CD4-positive, alpha-beta T cell treated with Interleukin-4 for 1 hour (primary cell): ENCODE results near the gene DISC1.
"Not testable (repeated sequence)": the region's sequence is repeated elsewhere in the genome, so short reads cannot be mapped to it uniquely, and the experiment has no call there.

Experiments
- DNase-seq, 2 donors: peaks; one replicate each; pipeline ENCODE4 v3.0.0-alpha.2; 2020 to 2022

DISC1 gene

GRCh38 chr1:231626535-231626950 lies at the start of gene DISC1:
Gene DISC1 (plus strand): TSS chr1:231626790. CDS start chr1:231626868, 78 bp downstream.
- DNase-seq = peak; percentile 74 to 79

DNA sequence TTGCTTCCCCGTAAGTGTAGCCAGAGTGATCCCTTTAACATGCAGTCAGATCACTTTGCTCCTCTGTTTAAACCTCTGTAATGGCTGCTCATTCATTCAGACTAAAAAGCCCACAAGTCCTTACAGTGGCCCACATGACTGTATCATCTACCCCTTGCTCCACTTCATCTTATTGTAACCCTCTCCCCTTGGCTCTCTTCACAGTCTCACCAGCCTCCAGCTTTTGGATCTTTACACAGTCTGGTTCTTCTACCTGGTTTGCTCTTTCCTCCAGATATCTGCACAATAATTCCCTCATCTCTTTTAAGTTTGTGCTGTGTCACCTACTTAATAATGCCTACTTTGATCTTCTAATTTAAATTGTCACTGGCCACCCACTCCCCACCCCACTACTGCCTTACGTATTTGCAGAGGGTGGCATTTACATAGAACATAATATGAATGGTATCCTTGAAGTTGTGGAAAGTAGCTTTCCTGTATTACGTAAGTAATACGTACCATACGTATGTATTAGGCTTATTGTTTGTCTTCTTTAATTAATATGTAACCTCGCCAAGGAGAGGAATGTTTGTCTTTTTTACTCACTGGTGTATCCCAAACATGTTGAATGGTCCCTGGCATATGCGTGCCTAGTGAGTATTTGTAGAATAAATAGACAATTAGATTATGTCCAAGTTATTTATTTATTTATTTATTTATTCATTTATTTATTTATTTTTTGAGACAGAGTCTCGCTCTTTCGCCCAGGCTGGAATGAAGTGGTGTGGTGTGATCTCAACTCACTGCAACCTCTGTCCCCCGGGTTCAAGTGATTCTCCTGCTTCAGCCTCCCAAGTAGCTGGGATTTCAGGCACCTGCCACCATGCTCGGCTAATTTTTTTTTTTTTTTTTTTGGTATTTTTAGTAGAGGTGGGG lies 49.5 kb upstream of the DISC1 start:
- no peak for DNase-seq

DNA sequence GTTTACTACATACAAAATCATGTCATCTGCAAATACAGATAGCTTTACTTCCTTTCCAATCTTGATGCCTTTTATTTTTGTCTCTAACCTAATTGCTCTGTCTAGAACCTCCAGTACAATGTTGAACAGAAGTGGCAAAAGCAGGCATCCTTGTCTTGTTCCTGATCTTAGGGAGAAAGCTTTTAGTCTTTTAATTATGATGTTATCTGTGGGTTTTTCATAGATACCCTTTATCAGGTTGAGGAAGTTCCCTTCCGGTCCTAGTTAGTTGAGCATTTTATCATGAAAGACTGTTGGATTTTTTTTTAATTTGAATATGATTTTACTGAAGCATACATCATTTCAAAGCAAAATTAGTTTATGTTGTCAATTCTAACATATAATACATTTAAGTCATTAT lies 45.7 kb upstream of the DISC1 start:
- no peak for DNase-seq

DNA sequence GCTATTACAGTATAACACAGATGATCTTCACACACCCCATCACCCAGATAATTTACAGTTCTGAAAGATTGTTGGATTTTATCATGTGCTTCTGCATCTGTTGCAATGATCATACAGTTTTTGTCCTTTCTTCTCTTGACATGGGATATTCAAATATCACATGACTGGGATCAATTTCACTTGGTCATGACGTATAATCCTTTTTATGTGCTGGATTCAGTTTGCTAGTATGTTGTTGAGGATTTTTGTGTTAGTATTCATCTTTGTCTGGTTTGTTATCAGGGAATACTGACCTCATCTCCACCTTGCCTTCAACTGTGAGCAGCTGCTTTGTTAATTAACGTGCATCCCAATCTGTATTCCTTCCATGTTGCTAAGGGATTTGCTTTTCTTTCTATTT lies 44.7 kb upstream of the DISC1 start:
- no peak for DNase-seq

GRCh38 chr1:231583376-231583775 lies 43.2 kb upstream of the DISC1 start:
- no peak for DNase-seq

DNA sequence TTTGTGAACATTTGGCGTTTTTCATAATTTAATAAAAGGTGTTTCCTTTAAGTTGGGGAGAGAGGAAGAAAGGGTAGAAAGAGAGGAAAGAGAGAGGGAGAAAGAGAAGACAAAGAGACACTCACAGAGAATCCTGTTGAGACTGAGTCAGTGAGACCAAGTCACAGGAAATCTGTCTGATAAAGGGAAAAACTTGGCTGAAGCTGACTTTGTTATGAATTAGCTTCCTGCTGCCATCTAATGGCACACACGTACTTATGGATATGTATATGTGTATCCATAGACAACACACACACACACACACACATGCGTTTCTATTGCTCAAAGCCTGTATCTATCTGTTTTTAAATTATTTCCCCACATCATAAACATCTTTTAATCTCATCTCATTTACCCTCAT lies 42.5 kb upstream of the DISC1 start:
- DNase-seq = no peak

- DNase-seq = no peak
Observed at GRCh38 chr1:231584921-231585320, 41.7 kb upstream of the DISC1 start.

GRCh38 chr1:231590453-231591198 lies 36.0 kb upstream of the DISC1 start:
- peak; percentile 42 to 53 for DNase-seq

DNA sequence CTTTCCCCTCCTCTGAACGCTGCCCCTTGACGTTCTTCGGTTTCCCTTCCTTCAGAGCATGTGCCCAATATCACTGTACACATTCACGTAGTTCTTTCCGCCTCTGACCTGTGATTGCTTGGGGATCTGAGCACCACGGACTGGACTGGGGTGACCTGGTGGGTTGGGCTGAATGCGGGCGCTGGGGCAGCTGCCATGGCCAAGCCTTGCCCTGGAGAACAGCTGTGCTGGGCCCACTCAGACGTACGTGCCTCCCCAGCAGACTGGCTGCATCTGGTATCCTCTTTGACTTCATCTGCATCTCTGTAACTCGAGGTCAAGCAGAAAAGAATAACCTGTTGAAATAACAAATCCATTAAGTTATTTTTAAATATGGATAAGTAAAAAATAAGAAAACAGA lies 35.1 kb upstream of the DISC1 start:
- no peak for DNase-seq

- no peak for DNase-seq
Observed at GRCh38 chr1:231592809-231593208, 33.8 kb upstream of the DISC1 start.

DNA sequence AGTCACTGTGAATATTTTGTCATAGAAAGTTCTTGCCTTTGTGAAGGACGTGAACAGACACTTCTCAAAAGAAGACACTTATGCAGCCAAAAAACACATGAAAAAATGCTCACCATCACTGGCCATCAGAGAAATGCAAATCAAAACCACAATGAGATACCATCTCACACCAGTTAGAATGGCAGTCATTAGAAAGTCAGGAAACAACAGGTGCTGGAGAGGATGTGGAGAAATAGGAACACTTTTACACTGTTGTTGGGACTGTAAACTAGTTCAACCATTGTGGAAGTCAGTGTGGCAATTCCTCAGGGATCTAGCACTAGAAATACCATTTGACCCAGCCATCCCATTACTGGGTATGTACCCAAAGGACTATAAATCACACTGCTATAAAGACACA lies 33.3 kb upstream of the DISC1 start:
- not testable (repeated sequence) for DNase-seq

- no peak for DNase-seq
Observed at GRCh38 chr1:231594123-231594522, 32.5 kb upstream of the DISC1 start.

DNA sequence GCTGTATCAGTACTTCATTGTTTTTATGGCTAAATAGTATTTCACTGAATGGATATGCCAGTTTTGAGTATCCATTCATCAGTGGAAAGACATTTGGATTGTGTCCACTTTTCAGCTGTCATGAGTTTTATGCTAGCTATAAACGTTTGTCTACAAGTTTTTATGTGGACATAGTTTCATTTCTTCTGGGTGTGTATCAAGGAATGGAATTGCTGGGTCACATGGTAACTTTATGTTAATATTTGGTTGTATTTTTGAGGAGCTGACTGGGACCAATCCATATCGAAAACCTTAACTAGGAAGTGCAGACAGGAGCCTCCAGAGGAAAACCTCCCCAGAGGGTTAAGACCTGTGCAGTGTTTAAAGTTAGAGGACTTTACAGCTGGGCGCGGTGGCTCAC lies 31.8 kb upstream of the DISC1 start:
- DNase-seq = no peak

DNA sequence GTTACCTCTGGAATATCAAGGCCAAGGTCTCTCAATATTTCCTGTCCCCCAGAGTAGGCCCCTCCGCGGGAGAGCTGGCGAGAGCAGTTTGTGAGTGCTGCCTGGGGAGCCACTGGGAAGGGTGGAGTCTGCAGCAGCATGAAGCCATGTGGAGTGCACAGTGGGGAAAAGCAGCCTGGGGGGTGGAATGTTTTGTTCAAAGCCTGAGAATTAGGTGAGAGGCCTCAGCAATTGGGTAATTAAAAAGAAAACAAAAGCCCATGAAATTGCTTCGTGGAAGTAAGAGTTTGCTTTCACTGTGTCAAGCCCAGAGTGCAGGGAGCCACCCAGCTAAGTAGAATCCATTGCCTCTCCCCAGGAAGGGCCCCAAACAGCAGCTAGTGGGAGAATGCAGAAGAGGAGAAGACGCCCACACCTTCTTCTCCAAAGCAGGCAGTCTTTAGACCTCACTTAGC lies 30.2 kb upstream of the DISC1 start:
- DNase-seq = no peak

GRCh38 chr1:231597971-231598370 lies 28.6 kb upstream of the DISC1 start:
- no peak for DNase-seq

DNA sequence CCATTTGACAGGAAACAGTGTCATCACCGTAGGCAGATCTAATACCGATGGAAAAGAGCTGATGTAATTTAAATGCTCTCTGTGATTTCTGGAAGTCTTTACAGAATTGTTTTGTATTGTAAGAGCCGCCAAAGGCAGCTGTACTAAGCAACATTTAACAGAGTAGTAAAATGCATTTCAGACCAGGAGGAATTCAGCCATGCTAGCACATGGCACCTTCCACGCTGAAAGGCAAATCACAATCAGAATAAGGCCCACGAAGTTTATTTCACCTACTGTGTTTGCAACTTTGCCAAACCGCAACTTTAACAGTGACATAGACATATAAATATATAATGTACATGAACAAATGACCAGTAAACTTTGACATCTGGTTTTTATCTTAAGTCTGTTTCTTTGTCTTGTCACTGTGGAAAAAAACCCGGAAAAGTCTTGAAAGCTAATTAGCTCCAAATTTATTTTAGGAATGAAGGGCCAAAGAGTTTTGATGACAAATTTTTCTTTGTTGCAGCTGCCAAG lies 26.1 kb upstream of the DISC1 start:
- no peak for DNase-seq

DNA sequence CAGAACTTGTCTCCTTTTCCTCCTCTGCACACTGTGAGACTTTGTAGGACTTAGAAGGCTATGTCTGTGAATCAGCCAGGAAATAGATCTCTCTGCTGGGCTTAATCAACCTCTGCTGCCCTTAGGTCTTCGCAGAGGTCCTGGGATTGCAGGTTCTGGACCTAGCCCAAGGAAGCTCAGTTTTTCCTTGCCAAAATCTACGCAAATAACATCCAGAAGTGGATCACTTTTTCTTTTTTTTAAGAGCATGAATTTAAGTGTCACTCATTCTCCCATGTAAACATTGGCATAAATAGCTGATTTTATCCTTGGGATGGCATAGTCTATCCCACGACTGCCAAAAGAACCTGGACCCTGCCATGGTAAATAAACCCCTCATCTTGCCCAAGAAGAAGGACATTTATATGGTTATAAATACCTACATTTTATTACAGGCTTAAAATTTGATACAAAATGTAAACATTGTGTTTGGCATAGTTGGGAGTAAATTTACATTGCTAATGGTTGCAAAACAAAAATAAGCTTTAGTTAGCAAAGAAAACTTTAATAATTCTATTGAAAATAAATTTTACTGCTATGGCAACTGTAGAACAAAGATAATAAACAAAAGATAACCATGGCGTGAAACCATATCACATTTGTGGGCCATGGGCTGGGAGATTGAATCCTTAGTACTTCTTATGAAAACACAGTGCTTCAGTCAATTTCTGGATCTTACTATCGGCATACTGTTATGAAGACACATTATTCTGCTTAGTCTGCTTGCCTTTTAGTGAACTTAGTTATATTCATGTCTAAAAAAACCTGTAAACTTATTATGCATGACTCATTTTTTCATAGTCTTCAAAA lies 24.5 kb upstream of the DISC1 start:
- DNase-seq = no peak

DNA sequence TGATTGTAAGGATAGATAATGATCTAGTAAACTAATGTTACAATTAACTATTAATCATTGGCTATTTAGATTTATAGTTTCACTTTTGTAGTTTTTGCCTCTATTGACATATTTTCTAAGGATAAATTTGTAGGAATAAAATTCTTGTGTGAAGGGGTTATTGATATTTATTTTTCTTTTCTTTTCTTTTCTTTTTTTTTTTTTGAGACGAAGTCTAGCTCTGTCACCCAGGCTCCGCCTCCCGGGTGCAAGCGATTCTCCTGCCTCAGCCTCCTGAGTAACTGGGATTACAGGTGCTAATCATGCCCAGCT lies 24.0 kb upstream of the DISC1 start:
- no peak for DNase-seq

GRCh38 chr1:231603598-231604275 lies 22.9 kb upstream of the DISC1 start:
- peak; percentile 34 to 71 for DNase-seq

- no peak for DNase-seq
Observed at GRCh38 chr1:231604276-231604621, 22.3 kb upstream of the DISC1 start.

DNA sequence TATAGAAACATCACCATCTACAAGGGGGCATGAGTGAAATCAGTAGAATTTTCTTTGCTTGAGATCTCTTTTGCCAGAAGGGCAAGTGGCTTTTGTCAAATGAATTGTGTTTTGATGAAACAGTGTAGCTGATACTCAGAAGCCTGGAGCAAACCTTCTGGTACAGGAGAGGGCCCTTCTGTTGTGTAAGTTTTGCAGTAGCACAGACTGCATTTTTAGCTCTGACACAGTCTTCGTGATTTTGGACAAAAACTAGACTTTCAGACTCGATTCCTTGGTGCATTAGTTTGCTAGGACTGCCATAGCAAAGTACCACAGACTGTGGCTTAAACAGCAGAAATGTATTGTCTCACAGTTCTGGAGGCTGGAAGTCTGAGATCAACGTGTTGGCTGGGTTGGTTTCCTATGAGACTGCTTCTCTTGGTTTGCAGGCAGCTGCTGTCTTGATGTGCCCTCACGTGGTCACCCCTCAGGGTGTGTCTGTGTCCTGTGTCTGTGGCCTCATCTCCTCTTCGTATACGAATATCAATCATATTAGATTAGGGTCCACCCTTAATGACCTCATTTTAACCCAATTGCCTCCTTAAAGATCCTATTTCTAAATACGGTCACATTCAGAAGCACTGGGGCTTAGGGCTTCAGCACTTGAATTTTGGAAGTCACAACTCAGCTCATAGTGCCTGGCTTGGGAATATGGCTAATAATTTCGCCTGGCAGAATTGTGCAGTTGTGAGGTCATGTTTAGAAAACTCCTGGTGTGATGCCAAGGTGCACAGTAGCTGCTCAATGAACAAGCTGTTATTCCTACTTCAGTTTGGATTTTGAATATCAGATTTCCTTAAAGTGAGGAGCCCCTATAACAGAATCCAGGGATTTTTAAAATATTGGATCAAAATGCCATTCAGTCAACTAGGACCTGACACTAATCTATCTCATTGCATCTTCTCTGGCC lies 21.2 kb upstream of the DISC1 start:
- no peak for DNase-seq
